OCI-LY1 (cell line): ENCODE data around the gene NME3.

Experiments used
- H2AFZ ChIP-seq: fragments of 200-600 bp; sonication (generic), shearing (Covaris generic); 2 replicates; pipeline ENCODE4 v1.6.0; 2014; ENCODE audit warnings: antibody characterized with exemption, mild to moderate bottlenecking, low read length
- H3F3A ChIP-seq: fragments of 200-600 bp; sonication (generic), shearing (Covaris generic); 2 replicates; pipeline ENCODE4 v1.6.0; 2014; ENCODE audit warnings: mild to moderate bottlenecking, antibody characterized with exemption, low read length, moderate library complexity; ENCODE audit not compliant: insufficient read depth
- H3K27ac ChIP-seq: fragments of 200-600 bp; sonication (generic); 2 replicates; pipeline ENCODE4 v1.5.1; 2014; ENCODE audit warnings: low read length, mixed run types, mild to moderate bottlenecking, low read depth; ENCODE audit not compliant: poor library complexity, severe bottlenecking
- H3K27me3 ChIP-seq: fragments of 200-600 bp; sonication (generic); 2 replicates; pipeline ENCODE4 v1.6.0; 2014; ENCODE audit warnings: antibody characterized with exemption, mild to moderate bottlenecking, low read length, moderate library complexity; ENCODE audit not compliant: insufficient read depth
- H3K36me3 ChIP-seq: fragments of 200-600 bp; sonication (generic); 2 replicates; pipeline ENCODE4 v1.6.1; 2014; ENCODE audit warnings: mild to moderate bottlenecking, antibody characterized with exemption, low read length, moderate library complexity, mixed read lengths; ENCODE audit not compliant: insufficient read depth
- H3K4me1 ChIP-seq: fragments of 200-600 bp; sonication (generic); 2 replicates; pipeline ENCODE4 v1.5.1; 2014; ENCODE audit warnings: mild to moderate bottlenecking, low read length, moderate library complexity; ENCODE audit not compliant: insufficient read depth, severe bottlenecking
- H3K4me2 ChIP-seq: fragments of 200-600 bp; sonication (generic), shearing (Covaris generic); 2 replicates; pipeline ENCODE4 v1.6.1; 2014; ENCODE audit warnings: low read length
- H3K4me3 ChIP-seq: fragments of 200-600 bp; sonication (generic); 2 replicates; pipeline ENCODE4 v1.5.1; 2014; ENCODE audit warnings: low read length, low read depth, mild to moderate bottlenecking, mixed read lengths; ENCODE audit not compliant: poor library complexity, severe bottlenecking
- H3K79me2 ChIP-seq: fragments of 200-600 bp; shearing (Covaris generic); 2 replicates; pipeline ENCODE4 v1.6.1; 2016; ENCODE audit warnings: mixed run types, low read length, mixed read lengths; ENCODE audit not compliant: insufficient read depth
- H3K9ac ChIP-seq: fragments of 200-600 bp; sonication (generic), shearing (Covaris generic); 2 replicates; pipeline ENCODE4 v1.6.1; 2014; ENCODE audit warnings: mild to moderate bottlenecking, low read length, mixed read lengths
- H3K9me2 ChIP-seq: fragments of 200-600 bp; sonication (generic), shearing (Covaris generic); 2 replicates; pipeline ENCODE4 v1.6.1; 2014; ENCODE audit warnings: low read depth, mild to moderate bottlenecking, low read length, mixed read lengths
- H3K9me3 ChIP-seq: fragments of 200-600 bp; shearing (Covaris generic); 2 replicates; pipeline ENCODE4 v1.6.1; 2014; ENCODE audit warnings: low read length, mixed read lengths
- H4K20me1 ChIP-seq: fragments of 200-600 bp; sonication (generic), shearing (Covaris generic); 2 replicates; pipeline ENCODE4 v1.6.0; 2016; ENCODE audit warnings: mild to moderate bottlenecking, low read length; ENCODE audit not compliant: insufficient read depth
- CTCF ChIP-seq: fragments of 200-600 bp; sonication (generic), shearing (Covaris generic); IDR thresholded peaks from 2 replicates; pipeline ENCODE4 v1.5.1; 2017; ENCODE audit warnings: mild to moderate bottlenecking, antibody characterized with exemption, low read length, moderate library complexity, mixed read lengths
- EZH2 ChIP-seq: fragments of 200-600 bp; sonication (generic), shearing (Covaris generic); IDR thresholded peaks from 2 replicates; pipeline ENCODE4 v1.8.0; 2017; ENCODE audit warnings: borderline replicate concordance, mixed run types, mild to moderate bottlenecking, antibody characterized with exemption, low read length, moderate library complexity, mixed read lengths

NME3 gene

GRCh38 chr16:1785846-1786170, 14.5 kb upstream of the NME3 start:
- Histone ChIP-seq H3K27ac (no peak overlapping the region), H4K20me1 (no peaks in the 10 kb centered on the region), H2AFZ (no peak overlapping the region), H3K4me2 (no peak overlapping the region), H3K9me2 (no peaks in the 10 kb centered on the region), H3K4me1 (peaks cover 16% of the 10 kb centered on the region), H3F3A (no peaks in the 10 kb centered on the region), H3K36me3 (peaks cover 45% of the 10 kb centered on the region), H3K79me2 (peaks cover 6% of the 10 kb centered on the region), H3K4me3 (no peak overlapping the region), H3K27me3 (no peaks in the 10 kb centered on the region), H3K9me3 (no peaks in the 10 kb centered on the region), H3K9ac (no peak overlapping the region)
- no peak for TF ChIP-seq EZH2
- no peak for TF ChIP-seq CTCF

GRCh38 chr16:1784977-1785845, 13.9 kb upstream of the NME3 start:
- no peak overlapping the region for H3K9ac ChIP-seq
- H4K20me1 ChIP-seq, result no peaks in the 10 kb centered on the region
- no peaks in the 10 kb centered on the region for H3K27me3 ChIP-seq
- no peak overlapping the region for H2AFZ ChIP-seq
- peaks cover 45% of the 10 kb centered on the region for H3K36me3 ChIP-seq
- H3K4me2 ChIP-seq, result no peak overlapping the region
- H3K9me3 ChIP-seq, result no peaks in the 10 kb centered on the region
- peaks cover 20% of the 10 kb centered on the region for H3K4me1 ChIP-seq
- no peaks in the 10 kb centered on the region for H3K9me2 ChIP-seq
- no peak overlapping the region for H3K27ac ChIP-seq
- H3K4me3 ChIP-seq, result no peak overlapping the region
- no peak for TF ChIP-seq EZH2
- no peak for TF ChIP-seq CTCF
- H3K79me2 ChIP-seq, result peaks cover 6% of the 10 kb centered on the region
- H3F3A ChIP-seq, result 0 out of 2 replicates have a peak, but pooled peaks cover 3% of the 10 kb centered on the region

- TF ChIP-seq CTCF (no peak), EZH2 (no peak)
- peak within 1 kb of the TSS; percentile 30 for H3K27ac ChIP-seq
- no peaks in the 10 kb centered on the region for H4K20me1 ChIP-seq
- peak within 1 kb of the TSS; percentile 97 for H3K4me3 ChIP-seq
- no peaks in the 10 kb centered on the region for H3K9me2 ChIP-seq
- peaks cover 6% of the 10 kb centered on the region for H3K79me2 ChIP-seq
- H3K36me3 ChIP-seq, result peaks cover 57% of the 10 kb centered on the region
- peak within 1 kb of the TSS; percentile 93 for H3K9ac ChIP-seq
- H3K9me3 ChIP-seq, result no peaks in the 10 kb centered on the region
- H2AFZ ChIP-seq, result no peak within 1 kb of the TSS
- peaks cover 20% of the 10 kb centered on the region for H3K4me1 ChIP-seq
- H3K4me2 ChIP-seq, result peak within 1 kb of the TSS; percentile 82
- H3K27me3 ChIP-seq, result no peaks in the 10 kb centered on the region
- H3F3A ChIP-seq, result 0 out of 2 replicates have a peak, but pooled peaks cover 3% of the 10 kb centered on the region
Measured at GRCh38 chr16:1782408-1783264, 11.3 kb upstream of the NME3 start, which contains the start of the genes NUBP2 and SPSB3. NUBP2 (plus strand) TSS chr16:1782960; CDS start chr16:1783021, 61 bp downstream. SPSB3 (minus strand) TSS chr16:1782571; CDS start chr16:1781483, 1,088 bp downstream.
